Smooth muscle cell of the brain vasculature (primary cell): ENCODE measurements around the gene MAGEA2.
"Not testable (repeated sequence)": the region's sequence is repeated elsewhere in the genome, so short reads cannot be mapped to it uniquely, and the experiment has no call there.

Experiments
- DNase-seq: peaks from one replicate; pipeline ENCODE4 v3.0.0-alpha.2; 2012; ENCODE audit warnings: low read depth, low spot score

MAGEA2 gene

GRCh38 chrX:152706500-152706899, 47.1 kb downstream of the MAGEA2 start:
- DNase-seq: not testable (repeated sequence)

DNA sequence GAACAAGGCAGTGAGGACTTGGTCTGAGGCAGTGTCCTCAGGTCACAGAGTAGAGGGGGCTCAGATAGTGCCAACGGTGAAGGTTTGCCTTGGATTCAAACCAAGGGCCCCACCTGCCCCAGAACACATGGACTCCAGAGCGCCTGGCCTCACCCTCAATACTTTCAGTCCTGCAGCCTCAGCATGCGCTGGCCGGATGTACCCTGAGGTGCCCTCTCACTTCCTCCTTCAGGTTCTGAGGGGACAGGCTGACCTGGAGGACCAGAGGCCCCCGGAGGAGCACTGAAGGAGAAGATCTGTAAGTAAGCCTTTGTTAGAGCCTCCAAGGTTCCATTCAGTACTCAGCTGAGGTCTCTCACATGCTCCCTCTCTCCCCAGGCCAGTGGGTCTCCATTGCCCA, 53.3 kb downstream of the MAGEA2 start:
- DNase-seq: not testable (repeated sequence)
